Cortex of kidney (tissue), 1 donor: ENCODE data around the gene SLC5A1.
"Not testable (repeated sequence)": the region's sequence is repeated elsewhere in the genome, so short reads cannot be mapped to it uniquely, and the experiment has no call there.

Experiments used
- DNase-seq: peaks from one replicate; lab custom pipeline; 2025; lab: John Stamatoyannopoulos, UW

The SLC5A1 gene

GRCh38 chr22:32144496-32145274 lies 101.6 kb downstream of the SLC5A1 start:
- no peak for DNase-seq

GRCh38 chr22:32147128-32147527 lies 104.1 kb downstream of the SLC5A1 start:
- not testable (repeated sequence) for DNase-seq

- not testable (repeated sequence) for DNase-seq
Measured at GRCh38 chr22:32148372-32148771, 105.3 kb downstream of the SLC5A1 start.

GRCh38 chr22:32150647-32151046 lies 107.6 kb downstream of the SLC5A1 start:
- DNase-seq: not testable (repeated sequence)

GRCh38 chr22:32151641-32152040 lies 108.6 kb downstream of the SLC5A1 start:
- DNase-seq: not testable (repeated sequence)

- DNase-seq: not testable (repeated sequence)
Measured at GRCh38 chr22:32154727-32155126, 111.7 kb downstream of the SLC5A1 start.

GRCh38 chr22:32157632-32158031 lies 114.6 kb downstream of the SLC5A1 start:
- not testable (repeated sequence) for DNase-seq

- no peak for DNase-seq
Measured at GRCh38 chr22:32158712-32159533, 115.9 kb downstream of the SLC5A1 start, which contains the start of gene C22orf42. Gene C22orf42, minus strand, starts transcription at chr22:32159303. Its CDS starts 88 bp downstream, at chr22:32159215.

- DNase-seq: not testable (repeated sequence)
Measured at GRCh38 chr22:32160411-32160810, 117.3 kb downstream of the SLC5A1 start.
